KMS-11 (cell line): Measurements from ENCODE around the gene SPATS2L.

Source experiments
- H2AFZ ChIP-seq: fragments of 200-600 bp; sonication (generic); 2 replicates; pipeline ENCODE4 v1.6.1; 2016; ENCODE audit warnings: antibody characterized with exemption, mixed run types, low read depth
- H3K27ac ChIP-seq: fragments of 200-600 bp; sonication (generic); 2 replicates; pipeline ENCODE4 v1.6.1; 2016; ENCODE audit warnings: mild to moderate bottlenecking, mixed run types
- H3K27me3 ChIP-seq: fragments of 200-600 bp; sonication (generic); 2 replicates; pipeline ENCODE4 v1.6.1; 2017; ENCODE audit warnings: mild to moderate bottlenecking, low read depth, mixed run types, moderate library complexity; ENCODE audit not compliant: insufficient read depth
- H3K36me3 ChIP-seq: fragments of 200-600 bp; sonication (generic); 2 replicates; pipeline ENCODE4 v1.6.1; 2017; ENCODE audit warnings: mild to moderate bottlenecking, mixed run types; ENCODE audit not compliant: insufficient read depth
- H3K4me1 ChIP-seq: fragments of 200-600 bp; sonication (generic); 2 replicates; pipeline ENCODE4 v1.6.1; 2016; ENCODE audit warnings: mild to moderate bottlenecking, low read depth, mixed run types; ENCODE audit not compliant: poor library complexity, severe bottlenecking
- H3K4me2 ChIP-seq: fragments of 200-600 bp; sonication (generic); 2 replicates; pipeline ENCODE4 v1.7.0; 2016; ENCODE audit warnings: mild to moderate bottlenecking, mixed run types
- H3K4me3 ChIP-seq: fragments of 200-600 bp; sonication (generic); IDR thresholded peaks from 2 replicates; pipeline ENCODE4 v1.6.1; 2017; ENCODE audit warnings: low read depth, low read length, mixed read lengths; ENCODE audit not compliant: insufficient read depth
- H3K79me2 ChIP-seq: fragments of 200-600 bp; sonication (generic); 2 replicates; pipeline ENCODE4 v1.6.1; 2016; ENCODE audit warnings: low read depth, mixed run types; ENCODE audit not compliant: insufficient read depth
- H3K9ac ChIP-seq: fragments of 200-600 bp; sonication (generic); 2 replicates; pipeline ENCODE4 v1.6.1; 2016; ENCODE audit warnings: mild to moderate bottlenecking, mixed run types
- H4K20me1 ChIP-seq: fragments of 200-600 bp; sonication (generic); 2 replicates; pipeline ENCODE4 v1.6.1; 2016; ENCODE audit warnings: mild to moderate bottlenecking, mixed run types; ENCODE audit not compliant: insufficient read depth
- TF ChIP-seq, protein P1 (sequence below): fragments of 200-600 bp; sonication (generic); conservative IDR thresholded peaks from 2 replicates; pipeline ENCODE4 v1.6.1; 2017; ENCODE audit warnings: low read depth, mild to moderate bottlenecking, antibody characterized with exemption, low read length, moderate library complexity, mixed read lengths

SPATS2L gene

DNA sequence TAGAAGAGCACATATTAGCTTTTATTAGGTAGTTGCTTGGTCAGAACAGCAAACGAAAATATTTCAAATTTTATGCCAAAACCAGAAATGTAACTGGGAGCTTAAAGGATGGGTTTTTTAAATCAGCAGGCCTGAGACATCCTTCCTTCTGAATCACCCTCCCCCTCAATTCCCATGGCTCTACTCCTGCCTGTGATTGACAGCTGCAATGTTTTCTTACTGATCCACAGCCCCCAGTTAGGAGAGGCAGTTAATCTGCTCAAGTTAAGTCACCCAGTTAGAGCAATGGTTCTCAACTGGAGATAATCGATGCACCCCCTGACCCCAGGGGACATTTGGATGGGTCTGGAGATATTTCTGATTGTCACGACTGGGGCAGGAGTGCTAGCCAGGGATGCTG, 178.4 kb downstream of the SPATS2L start:
- H3K4me3 ChIP-seq, result no peak overlapping the region
- no peak overlapping the region for H3K27ac ChIP-seq
- H3K9ac ChIP-seq, result no peak overlapping the region
- no peak overlapping the region for H3K4me2 ChIP-seq
- H3K36me3 ChIP-seq, result no peaks in the 10 kb centered on the region
- H3K4me1 ChIP-seq, result peaks cover 4% of the 10 kb centered on the region
- H4K20me1 ChIP-seq, result no peaks in the 10 kb centered on the region
- H3K79me2 ChIP-seq, result no peaks in the 10 kb centered on the region
- no peaks in the 10 kb centered on the region for H3K27me3 ChIP-seq
- TF ChIP-seq, protein P1, sequence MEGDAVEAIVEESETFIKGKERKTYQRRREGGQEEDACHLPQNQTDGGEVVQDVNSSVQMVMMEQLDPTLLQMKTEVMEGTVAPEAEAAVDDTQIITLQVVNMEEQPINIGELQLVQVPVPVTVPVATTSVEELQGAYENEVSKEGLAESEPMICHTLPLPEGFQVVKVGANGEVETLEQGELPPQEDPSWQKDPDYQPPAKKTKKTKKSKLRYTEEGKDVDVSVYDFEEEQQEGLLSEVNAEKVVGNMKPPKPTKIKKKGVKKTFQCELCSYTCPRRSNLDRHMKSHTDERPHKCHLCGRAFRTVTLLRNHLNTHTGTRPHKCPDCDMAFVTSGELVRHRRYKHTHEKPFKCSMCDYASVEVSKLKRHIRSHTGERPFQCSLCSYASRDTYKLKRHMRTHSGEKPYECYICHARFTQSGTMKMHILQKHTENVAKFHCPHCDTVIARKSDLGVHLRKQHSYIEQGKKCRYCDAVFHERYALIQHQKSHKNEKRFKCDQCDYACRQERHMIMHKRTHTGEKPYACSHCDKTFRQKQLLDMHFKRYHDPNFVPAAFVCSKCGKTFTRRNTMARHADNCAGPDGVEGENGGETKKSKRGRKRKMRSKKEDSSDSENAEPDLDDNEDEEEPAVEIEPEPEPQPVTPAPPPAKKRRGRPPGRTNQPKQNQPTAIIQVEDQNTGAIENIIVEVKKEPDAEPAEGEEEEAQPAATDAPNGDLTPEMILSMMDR, result no peak
- H2AFZ ChIP-seq, result no peak overlapping the region

DNA sequence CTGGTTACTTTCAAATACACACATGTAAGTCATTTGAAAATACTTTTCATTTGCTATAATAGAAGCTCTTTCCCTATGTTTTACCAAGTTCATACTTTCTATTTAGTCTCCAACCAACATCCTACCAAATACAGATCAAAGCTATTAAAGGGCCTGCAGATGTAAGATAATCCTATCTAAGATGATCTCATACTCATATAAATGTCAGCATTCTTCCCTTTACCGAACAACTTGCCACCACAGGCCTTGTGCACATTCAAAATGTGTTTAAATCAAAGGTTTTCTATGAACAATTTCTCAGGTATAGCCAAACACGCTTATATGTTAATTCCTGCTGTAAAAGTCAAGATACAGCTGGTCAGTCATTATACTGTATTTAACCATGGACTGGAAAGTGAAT, 180.0 kb downstream of the SPATS2L start:
- TF ChIP-seq, protein P1, result no peak
- no peak overlapping the region for H3K4me3 ChIP-seq
- H3K27me3 ChIP-seq, result no peaks in the 10 kb centered on the region
- H3K4me1 ChIP-seq, result no peaks in the 10 kb centered on the region
- H3K4me2 ChIP-seq, result no peak overlapping the region
- no peak overlapping the region for H2AFZ ChIP-seq
- no peaks in the 10 kb centered on the region for H4K20me1 ChIP-seq
- no peak overlapping the region for H3K9ac ChIP-seq
- H3K79me2 ChIP-seq, result no peaks in the 10 kb centered on the region
- no peak overlapping the region for H3K27ac ChIP-seq
- no peaks in the 10 kb centered on the region for H3K36me3 ChIP-seq

- Histone ChIP-seq H3K4me2 (no peak overlapping the region), H3K27ac (no peak overlapping the region), H3K79me2 (no peaks in the 10 kb centered on the region), H3K36me3 (no peaks in the 10 kb centered on the region), H3K4me1 (no peaks in the 10 kb centered on the region), H3K9ac (no peak overlapping the region), H2AFZ (no peak overlapping the region), H3K4me3 (no peak overlapping the region), H4K20me1 (no peaks in the 10 kb centered on the region), H3K27me3 (no peaks in the 10 kb centered on the region)
- TF ChIP-seq, protein P1, result no peak
These were observed 181.7 kb downstream of the SPATS2L start for GRCh38 chr2:200488169-200488568.

- H3K36me3 ChIP-seq, result no peaks in the 10 kb centered on the region
These were observed 183.5 kb downstream of the SPATS2L start for GRCh38 chr2:200490001-200490400.

More at GRCh38 chr2:200490001-200490400, 183.5 kb downstream of the SPATS2L start:
- H3K4me1 ChIP-seq, result no peaks in the 10 kb centered on the region
- no peaks in the 10 kb centered on the region for H4K20me1 ChIP-seq
- H2AFZ ChIP-seq, result no peak overlapping the region
- H3K4me2 ChIP-seq, result no peak overlapping the region
- no peak overlapping the region for H3K4me3 ChIP-seq
- H3K9ac ChIP-seq, result no peak overlapping the region
- H3K79me2 ChIP-seq, result no peaks in the 10 kb centered on the region
- H3K27me3 ChIP-seq, result no peaks in the 10 kb centered on the region
- TF ChIP-seq, protein P1, result no peak
- no peak overlapping the region for H3K27ac ChIP-seq
